Keratinocyte (primary cell): Measurements from ENCODE around the gene RAB35. TPM values are rescaled to one million over a fixed set of nuclear protein-coding genes. Genes with fewer than 3 reads are reported as not detected.

Experiments used
- DNase-seq: peaks from one replicate; pipeline ENCODE4 v3.0.0-alpha.2; 2011; ENCODE audit warnings: low read depth, missing footprints, low spot score
- FAIRE-seq: peaks from 2 replicates; lab custom pipeline; 2011; peaks lifted over from hg19 to GRCh38; lab: Jason Lieb, UNC
- H2AFZ ChIP-seq: 2 replicates; pipeline ENCODE4 v1.6.0; 2012; ENCODE audit warnings: low read length, control low read depth, inconsistent platforms; ENCODE audit not compliant: control insufficient read depth
- H3K27ac ChIP-seq: 2 replicates; pipeline ENCODE4 v1.5.1; 2011; ENCODE audit warnings: low read length; ENCODE audit not compliant: control insufficient read depth, insufficient read depth
- H3K27me3 ChIP-seq: 3 replicates; pipeline ENCODE4 v1.6.0; 2011; ENCODE audit warnings: low read length; ENCODE audit not compliant: control insufficient read depth, insufficient read depth; ENCODE audit errors: extremely low read depth
- H3K36me3 ChIP-seq, 2 experiments: 2 replicates in 1 of 2; 3 replicates in 1 of 2; pipeline ENCODE4 v1.5.1; 2011; ENCODE audit warnings: low read length in 2 of 2, mild to moderate bottlenecking in 1 of 2; ENCODE audit not compliant: control insufficient read depth in 2 of 2, insufficient read depth in 2 of 2; ENCODE audit errors: extremely low read depth in 1 of 2
- H3K4me1 ChIP-seq: 3 replicates; pipeline ENCODE4 v1.5.1; 2011; ENCODE audit warnings: low read length; ENCODE audit not compliant: control insufficient read depth, insufficient read depth; ENCODE audit errors: extremely low read depth
- H3K4me2 ChIP-seq: 3 replicates; pipeline ENCODE4 v1.6.0; 2011; ENCODE audit warnings: low read depth, low read length; ENCODE audit not compliant: control insufficient read depth, insufficient read depth; ENCODE audit errors: extremely low read depth
- H3K4me3 ChIP-seq, 3 experiments: fragments of 200-600 bp in 1 of 3; sonication (generic) in 1 of 3; 2 replicates in 2 of 3; 3 replicates in 1 of 3; pipeline ENCODE4 v1.5.1; 2011 to 2016; ENCODE audit warnings: low read length in 3 of 3, mild to moderate bottlenecking in 3 of 3, control low read depth in 2 of 3, inconsistent platforms in 1 of 3, low read depth in 1 of 3, mixed read lengths in 1 of 3, mixed run types in 1 of 3, moderate library complexity in 1 of 3; ENCODE audit not compliant: control insufficient read depth in 2 of 3, insufficient read depth in 2 of 3; ENCODE audit errors: extremely low read depth in 1 of 3
- H3K79me2 ChIP-seq: 2 replicates; pipeline ENCODE4 v1.6.0; 2012; ENCODE audit warnings: low read length; ENCODE audit not compliant: control insufficient read depth, insufficient read depth
- H3K9ac ChIP-seq: 3 replicates; pipeline ENCODE4 v1.6.0; 2011; ENCODE audit warnings: low read length; ENCODE audit not compliant: control insufficient read depth, insufficient read depth; ENCODE audit errors: extremely low read depth
- H3K9me1 ChIP-seq: 3 replicates; pipeline ENCODE4 v1.6.0; 2011; ENCODE audit warnings: low read length; ENCODE audit not compliant: control insufficient read depth, insufficient read depth; ENCODE audit errors: extremely low read depth
- H3K9me3 ChIP-seq: 2 replicates; pipeline ENCODE4 v1.5.1; 2012; ENCODE audit warnings: low read depth, low read length; ENCODE audit not compliant: control insufficient read depth
- H4K20me1 ChIP-seq: 3 replicates; pipeline ENCODE4 v1.6.0; 2011; ENCODE audit warnings: low read length; ENCODE audit not compliant: control insufficient read depth, insufficient read depth; ENCODE audit errors: extremely low read depth
- EZH2 ChIP-seq: IDR thresholded peaks from one replicate; pipeline ENCODE4 v1.6.1; 2012; ENCODE audit warnings: inconsistent platforms, mild to moderate bottlenecking, low read length, moderate library complexity
- dilution Hi-C: fragments of 300-500 bp; cut with MboI; formaldehyde crosslinking; loops from one replicate; pipeline ENCODE4 v1.7.0; 2020; ENCODE audit warnings: low sequenced_read_pairs; ENCODE audit not compliant: extremely low pct_ligation_motif_present
- polyA plus RNA-seq, 5 experiments: library from polyadenylated mRNA; depleted of rRNA in 3 of 5; stranded (reverse) in 3 of 5; stranded (forward) in 1 of 5; unstranded in 1 of 5; fragments of >200 nt; gene quantifications; 1 replicate in 1 of 5; 2 replicates in 3 of 5; 3 replicates in 1 of 5; pipeline versions ENCODE4 v1.2.1 to v1.2.3, GENCODE V29; 2011 to 2012; ENCODE audit warnings: missing spikeins in 2 of 5, low read depth in 1 of 5, low replicate concordance in 1 of 5
- TF ChIP-seq, protein P1 (sequence below), 3 experiments: IDR thresholded peaks in 1 of 3; conservative IDR thresholded peaks in 1 of 3; optimal IDR thresholded peaks in 1 of 3; 2 replicates in 2 of 3; 3 replicates in 1 of 3; pipeline versions ENCODE3 to v1.5.1; 2011; ENCODE audit warnings: low read length in 3 of 3, mild to moderate bottlenecking in 3 of 3, moderate library complexity in 2 of 3, control low read depth in 1 of 3, inconsistent platforms in 1 of 3; ENCODE audit not compliant: insufficient read depth in 2 of 3; ENCODE audit errors: extremely low read depth in 1 of 3

Gene RAB35
- polyA plus RNA-seq, 1 donor (not counting 4 experiments of a cell fraction or from before 2014, with no cell fraction given): 68.4 TPM

DNA sequence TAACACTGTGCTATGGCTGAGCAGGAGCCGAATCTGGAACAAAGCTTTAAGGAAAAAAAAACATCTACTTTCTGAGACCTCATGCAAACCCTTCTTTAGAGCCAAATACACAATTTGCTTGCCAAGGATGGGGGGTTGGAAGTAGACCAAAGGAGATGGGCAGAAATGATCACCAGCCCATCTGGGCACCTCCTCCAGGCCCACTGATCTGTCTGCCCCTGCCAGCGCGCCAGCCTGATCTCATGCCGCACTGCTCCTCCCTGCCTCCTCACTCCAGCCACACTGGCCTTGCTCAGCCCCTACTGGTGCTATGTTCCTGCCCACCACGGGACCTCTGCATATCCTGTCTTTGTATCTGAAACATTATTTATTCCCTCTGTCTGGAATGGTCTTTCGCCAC lies 24.8 kb upstream of the RAB35 start:
- no peaks in the 10 kb centered on the region for H3K79me2 ChIP-seq
- no peak for DNase-seq
- no peak overlapping the region for H2AFZ ChIP-seq
- FAIRE-seq: no peak
- dilution Hi-C loops: no loop called here
- H3K9ac ChIP-seq: no peak overlapping the region
- peaks cover 64% of the 10 kb centered on the region in 2 experiments for H3K36me3 ChIP-seq
- TF ChIP-seq, protein P1, sequence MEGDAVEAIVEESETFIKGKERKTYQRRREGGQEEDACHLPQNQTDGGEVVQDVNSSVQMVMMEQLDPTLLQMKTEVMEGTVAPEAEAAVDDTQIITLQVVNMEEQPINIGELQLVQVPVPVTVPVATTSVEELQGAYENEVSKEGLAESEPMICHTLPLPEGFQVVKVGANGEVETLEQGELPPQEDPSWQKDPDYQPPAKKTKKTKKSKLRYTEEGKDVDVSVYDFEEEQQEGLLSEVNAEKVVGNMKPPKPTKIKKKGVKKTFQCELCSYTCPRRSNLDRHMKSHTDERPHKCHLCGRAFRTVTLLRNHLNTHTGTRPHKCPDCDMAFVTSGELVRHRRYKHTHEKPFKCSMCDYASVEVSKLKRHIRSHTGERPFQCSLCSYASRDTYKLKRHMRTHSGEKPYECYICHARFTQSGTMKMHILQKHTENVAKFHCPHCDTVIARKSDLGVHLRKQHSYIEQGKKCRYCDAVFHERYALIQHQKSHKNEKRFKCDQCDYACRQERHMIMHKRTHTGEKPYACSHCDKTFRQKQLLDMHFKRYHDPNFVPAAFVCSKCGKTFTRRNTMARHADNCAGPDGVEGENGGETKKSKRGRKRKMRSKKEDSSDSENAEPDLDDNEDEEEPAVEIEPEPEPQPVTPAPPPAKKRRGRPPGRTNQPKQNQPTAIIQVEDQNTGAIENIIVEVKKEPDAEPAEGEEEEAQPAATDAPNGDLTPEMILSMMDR (optimal IDR thresholded peaks at IDR 0.05 in 1 of 3, IDR thresholded peaks at IDR 0.05 in 1 of 3, conservative IDR thresholded peaks at IDR 0.05 in 1 of 3; ENCODE audit: extremely low read depth in 1 of 3, insufficient read depth in 2 of 3, low read length in 3 of 3): no peak
- TF ChIP-seq EZH2: no peak
- no peak overlapping the region for H3K27ac ChIP-seq
- no peak overlapping the region for H3K4me2 ChIP-seq
- H4K20me1 ChIP-seq: no peaks in the 10 kb centered on the region
- H3K27me3 ChIP-seq: no peaks in the 10 kb centered on the region
- H3K9me1 ChIP-seq: no peaks in the 10 kb centered on the region
- H3K9me3 ChIP-seq: no peaks in the 10 kb centered on the region
- no peaks in the 10 kb centered on the region for H3K4me1 ChIP-seq
- H3K4me3 ChIP-seq: no peak overlapping the region

GRCh38 chr12:120140603-120141002 lies 24.1 kb upstream of the RAB35 start:
- no peak overlapping the region for H3K4me3 ChIP-seq
- H3K36me3 ChIP-seq: peaks cover 65 to 68% of the 10 kb centered on the region in 2 experiments
- DNase-seq (no peak), FAIRE-seq (no peak)
- H2AFZ ChIP-seq: no peak overlapping the region
- no peak overlapping the region for H3K9ac ChIP-seq
- H3K4me2 ChIP-seq: no peak overlapping the region
- H4K20me1 ChIP-seq: no peaks in the 10 kb centered on the region
- H3K4me1 ChIP-seq: no peaks in the 10 kb centered on the region
- no peaks in the 10 kb centered on the region for H3K27me3 ChIP-seq
- TF ChIP-seq EZH2: no peak
- TF ChIP-seq, protein P1 (optimal IDR thresholded peaks at IDR 0.05 in 1 of 3, IDR thresholded peaks at IDR 0.05 in 1 of 3, conservative IDR thresholded peaks at IDR 0.05 in 1 of 3; ENCODE audit: extremely low read depth in 1 of 3, insufficient read depth in 2 of 3, low read length in 3 of 3): no peak
- no peaks in the 10 kb centered on the region for H3K9me3 ChIP-seq
- no peak overlapping the region for H3K27ac ChIP-seq
- H3K9me1 ChIP-seq: no peaks in the 10 kb centered on the region
- dilution Hi-C loops: no loop called here
- no peaks in the 10 kb centered on the region for H3K79me2 ChIP-seq
